IPS DF 4.7 (cell line): Measurements from ENCODE around the gene ADGRG1.
A peak's percentile ranks its signal among the peaks of the same experiment; 100 is the strongest.

Experiments
- DNase-seq: peaks from one replicate; pipeline ENCODE4 v3.0.0-alpha.2; 2013; ENCODE audit warnings: low spot score; ENCODE audit errors: extremely low read depth

ADGRG1 gene

DNA sequence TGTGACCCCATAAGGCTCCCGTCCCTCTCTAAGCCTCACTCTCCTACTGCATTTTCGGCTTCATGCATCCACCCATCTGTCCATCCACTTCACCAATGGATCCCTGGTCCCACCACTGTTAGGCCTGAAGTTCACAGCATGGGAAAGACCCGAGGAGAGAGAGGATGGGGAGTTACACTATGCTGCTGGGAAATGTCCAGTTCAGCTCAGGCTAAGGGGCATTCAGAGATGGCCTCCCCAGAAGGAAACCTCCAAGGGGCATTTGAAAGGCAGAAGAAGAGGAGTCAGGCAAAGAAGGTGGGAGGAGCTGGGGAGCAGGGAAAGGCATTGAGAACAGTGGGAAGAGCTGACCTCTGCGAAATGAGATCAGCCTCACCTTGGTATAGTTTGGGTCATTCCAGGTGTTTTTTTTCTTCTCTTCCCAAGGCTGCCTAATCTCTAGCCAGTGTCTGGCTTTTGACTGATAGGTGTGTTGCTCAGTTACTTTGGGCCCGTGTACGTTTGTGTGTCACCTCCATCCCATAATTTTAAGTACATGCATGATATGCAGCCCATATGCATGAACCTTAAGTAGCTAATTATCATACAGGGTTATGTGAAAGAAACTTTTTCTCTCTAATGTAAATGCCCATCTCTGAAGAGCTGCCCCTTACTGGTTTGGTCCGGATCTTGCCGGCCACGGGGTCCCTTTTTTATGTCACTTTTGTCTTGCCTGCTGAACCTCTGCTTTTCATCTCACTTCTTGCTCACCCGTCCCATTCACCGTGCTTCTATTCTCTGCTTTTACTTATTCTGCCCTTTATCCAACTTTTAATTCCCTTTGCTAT, 54.6 kb downstream of the ADGRG1 start:
- DNase-seq: no peak

DNA sequence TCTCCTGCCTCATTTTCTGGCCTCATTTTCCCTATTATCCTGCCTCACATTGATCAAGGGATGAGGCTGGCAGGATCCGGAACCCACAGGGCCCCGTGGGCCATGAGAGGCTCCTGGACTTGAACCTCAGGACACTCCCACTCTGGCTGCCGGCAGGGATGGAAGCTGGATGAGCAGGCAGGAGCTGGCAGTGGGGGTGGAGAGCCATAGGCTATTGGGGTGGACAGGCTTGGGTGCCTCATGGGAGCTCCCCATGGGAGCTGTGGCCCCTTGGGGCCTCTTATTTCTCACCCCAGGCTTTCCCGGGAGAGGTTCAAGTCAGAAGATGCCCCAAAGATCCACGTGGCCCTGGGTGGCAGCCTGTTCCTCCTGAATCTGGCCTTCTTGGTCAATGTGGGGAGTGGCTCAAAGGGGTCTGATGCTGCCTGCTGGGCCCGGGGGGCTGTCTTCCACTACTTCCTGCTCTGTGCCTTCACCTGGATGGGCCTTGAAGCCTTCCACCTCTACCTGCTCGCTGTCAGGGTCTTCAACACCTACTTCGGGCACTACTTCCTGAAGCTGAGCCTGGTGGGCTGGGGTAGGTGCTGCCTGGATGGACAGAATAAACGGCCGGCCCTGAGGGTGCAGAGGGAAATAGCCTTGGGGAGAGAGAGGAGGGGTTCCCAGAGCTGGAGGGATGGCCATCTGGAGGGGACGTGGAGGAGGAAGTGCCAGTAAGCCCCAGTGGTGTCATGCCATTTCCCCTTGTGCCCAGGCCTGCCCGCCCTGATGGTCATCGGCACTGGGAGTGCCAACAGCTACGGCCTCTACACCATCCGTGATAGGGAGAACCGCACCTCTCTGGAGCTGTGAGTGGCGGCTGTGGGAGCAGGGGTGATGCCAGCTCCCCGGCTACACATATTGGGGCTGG, 55.5 kb downstream of the ADGRG1 start:
- DNase-seq: no peak

DNA sequence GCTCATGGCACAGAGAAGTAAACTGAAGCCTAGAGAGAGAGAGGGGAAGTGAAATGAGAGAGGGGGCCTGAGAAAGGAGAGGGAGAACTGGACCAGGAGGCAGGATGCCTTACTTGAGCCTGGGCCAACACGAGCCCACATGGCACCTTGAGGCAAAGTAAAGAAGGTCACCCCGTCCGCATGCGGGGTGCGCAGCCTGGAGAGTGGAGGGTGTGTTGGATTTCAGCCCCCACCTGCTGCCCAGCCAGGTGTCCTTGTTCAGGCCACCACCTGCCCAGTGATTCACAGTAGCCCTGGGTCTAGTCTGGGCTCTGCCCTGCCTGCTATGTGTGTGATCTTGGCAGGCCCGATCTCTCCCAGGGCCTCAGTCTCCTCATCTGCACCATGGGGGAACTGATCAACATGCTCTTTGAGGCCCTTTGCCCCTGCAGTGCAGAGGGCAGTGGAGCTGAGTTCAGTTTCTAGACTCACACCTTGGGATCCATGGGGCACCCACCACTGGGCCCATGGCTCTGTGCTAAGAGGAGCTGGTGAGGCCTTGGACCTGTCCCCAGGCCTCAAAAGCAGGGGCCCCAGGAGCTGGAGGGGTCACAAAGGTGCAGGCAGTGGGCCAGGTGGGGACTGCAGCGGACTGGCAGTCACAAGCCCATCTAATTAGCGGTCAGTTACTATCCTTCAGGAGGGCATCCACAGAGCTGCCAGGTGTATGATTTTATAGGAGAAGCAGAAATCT, 56.4 kb downstream of the ADGRG1 start:
- no peak for DNase-seq

DNA sequence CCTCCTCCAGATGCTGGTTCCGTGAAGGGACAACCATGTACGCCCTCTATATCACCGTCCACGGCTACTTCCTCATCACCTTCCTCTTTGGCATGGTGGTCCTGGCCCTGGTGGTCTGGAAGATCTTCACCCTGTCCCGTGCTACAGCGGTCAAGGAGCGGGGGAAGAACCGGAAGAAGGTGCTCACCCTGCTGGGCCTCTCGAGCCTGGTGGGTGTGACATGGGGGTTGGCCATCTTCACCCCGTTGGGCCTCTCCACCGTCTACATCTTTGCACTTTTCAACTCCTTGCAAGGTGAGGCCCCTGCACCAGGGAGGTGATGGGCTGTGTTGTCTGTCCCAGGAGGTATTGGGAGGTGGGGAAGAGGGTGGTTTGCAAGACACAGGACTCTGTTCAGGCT, 57.2 kb downstream of the ADGRG1 start:
- no peak for DNase-seq

DNA sequence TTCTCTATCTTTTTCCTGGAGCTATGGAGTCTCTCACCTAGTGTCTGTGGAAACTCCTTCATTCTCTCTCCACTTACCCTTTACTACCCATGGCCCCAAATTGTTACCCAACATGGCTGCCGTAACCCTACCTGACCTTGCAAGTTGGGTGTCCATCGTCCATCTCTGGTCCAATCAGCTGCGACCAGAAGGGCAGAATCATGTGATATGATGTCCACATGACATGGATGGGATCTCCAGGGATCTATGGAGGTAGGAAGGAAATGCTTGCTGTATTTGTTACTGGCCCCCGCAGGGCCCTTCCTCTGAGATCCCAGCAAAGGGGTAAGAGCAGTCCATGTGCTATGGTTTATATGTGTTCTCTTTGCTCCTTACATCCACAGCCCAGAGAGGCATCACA, 58.1 kb downstream of the ADGRG1 start:
- no peak for DNase-seq

DNA sequence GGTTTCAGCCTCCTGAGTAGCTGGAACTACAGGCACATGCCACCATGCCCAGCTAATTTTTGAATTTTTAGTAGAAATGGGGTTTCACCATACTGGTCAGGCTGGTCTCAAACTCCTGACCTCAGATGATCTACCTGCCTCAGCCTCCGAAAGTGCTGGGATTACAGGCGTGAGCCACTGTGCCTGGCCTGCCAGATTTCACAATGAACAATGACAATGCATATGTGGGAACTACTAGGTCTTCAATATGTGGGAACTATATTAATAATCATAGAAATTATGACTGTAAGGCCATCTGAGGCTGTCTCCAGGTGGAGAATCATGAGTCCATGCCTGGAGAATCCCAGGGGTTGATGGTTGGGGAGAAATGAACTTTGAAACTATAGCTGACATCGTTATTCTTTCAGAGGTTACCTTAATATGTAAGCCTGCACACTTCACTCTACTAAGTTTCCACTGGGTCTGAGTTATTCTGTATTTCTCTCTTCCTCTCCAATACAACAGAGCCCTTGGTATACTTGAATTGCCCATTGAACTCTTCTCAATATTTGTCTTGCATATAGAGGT, 59.0 kb downstream of the ADGRG1 start:
- DNase-seq: no peak

DNA sequence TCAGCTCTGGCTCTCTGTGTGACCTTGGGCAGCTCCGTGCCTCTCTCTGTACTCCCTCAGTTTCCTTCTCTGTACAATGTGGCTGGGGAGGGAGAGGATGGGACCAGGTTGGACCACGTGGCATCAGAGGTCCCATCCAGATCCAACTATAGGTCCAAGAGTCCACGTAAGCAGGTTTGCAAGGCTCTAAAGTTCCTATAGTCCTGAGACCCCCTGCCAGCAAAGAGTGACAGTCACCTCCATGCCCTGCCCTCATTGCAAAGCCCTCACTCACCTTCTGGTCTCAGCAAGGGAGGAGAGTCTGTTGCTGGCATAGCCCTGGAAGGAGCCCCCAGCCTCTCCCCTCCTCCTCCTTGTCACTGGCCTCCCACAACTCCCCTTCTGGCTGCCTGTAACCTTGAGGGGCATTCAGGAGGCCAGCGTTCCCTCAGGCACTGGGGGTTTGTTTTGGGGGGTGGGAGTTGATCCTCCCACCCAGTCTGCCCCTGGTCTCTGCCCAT, 60.1 kb downstream of the ADGRG1 start:
- no peak for DNase-seq

DNA sequence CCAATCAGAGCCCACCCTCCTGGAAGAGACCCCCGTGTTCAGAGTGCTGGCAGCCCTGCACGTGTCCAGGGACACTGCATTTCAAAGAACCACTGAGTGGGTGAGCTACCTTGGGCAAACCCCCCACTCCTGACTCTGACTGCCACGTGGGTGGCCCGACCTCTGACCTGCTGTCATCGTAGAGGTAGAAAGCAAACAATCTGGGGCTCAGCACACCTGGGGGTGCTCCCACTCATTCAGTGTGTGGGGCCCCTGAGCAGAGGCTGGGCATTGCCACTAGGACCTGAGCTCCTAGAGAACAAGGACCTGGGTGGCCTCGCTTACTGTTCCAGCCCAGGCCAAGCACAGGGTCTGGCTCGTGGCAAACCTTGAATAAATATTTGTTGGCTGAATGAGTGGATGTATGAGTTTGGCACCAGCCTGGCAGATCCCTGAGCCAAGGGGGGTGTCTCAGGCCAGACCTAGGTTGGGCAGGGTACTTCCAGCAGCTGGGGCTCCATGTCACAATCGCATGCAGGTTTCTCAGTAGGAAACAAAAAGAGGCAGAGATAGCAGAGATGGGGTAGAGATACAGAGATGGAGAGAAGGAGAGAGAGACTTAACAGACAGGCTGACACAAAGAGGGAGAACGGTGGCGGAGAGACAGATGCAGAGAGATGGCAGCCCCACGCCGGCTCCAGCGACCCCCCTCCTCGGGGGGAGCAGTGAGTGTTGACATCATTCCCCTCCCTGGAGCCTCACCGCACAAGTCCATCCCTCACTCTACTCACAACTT, 60.7 kb downstream of the ADGRG1 start:
- no peak for DNase-seq

DNA sequence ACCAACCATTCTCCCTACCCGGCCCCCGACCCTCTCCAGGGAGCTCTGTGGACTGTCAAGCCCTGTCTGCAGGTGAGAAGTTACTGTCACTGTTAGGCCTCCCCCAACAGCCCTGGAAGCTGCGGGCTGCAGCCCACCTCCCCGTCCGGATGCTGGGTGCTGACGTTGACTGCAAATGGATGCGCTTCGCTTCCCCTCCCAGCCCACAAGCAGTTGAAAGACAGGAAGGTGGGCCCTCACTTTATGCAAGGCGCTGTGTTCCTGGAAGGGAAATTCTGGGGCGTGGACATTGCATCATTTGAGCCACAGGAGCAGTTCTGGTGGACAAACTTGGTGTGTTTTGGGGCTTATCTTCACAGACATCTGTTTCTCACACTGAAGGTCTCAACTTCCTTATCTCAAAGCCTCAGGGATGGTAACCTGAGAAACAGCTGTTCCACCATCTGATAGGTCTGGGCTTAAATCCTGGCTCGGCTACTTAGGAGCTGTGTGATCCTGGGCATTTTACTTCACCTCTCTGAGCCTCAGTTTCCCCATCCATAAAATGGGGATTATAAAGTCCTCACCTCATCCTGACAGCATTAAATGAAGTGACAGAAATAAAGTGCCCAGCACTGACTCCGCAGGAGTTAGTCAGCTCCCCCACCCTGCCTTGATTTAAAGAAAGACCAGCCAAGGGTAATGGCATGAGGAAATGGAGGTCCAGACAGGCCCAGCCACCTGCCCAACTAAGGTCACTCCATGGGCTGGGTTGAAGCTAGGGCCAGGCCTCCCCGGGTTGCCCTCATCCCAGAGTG, 61.5 kb downstream of the ADGRG1 start:
- no peak for DNase-seq

DNA sequence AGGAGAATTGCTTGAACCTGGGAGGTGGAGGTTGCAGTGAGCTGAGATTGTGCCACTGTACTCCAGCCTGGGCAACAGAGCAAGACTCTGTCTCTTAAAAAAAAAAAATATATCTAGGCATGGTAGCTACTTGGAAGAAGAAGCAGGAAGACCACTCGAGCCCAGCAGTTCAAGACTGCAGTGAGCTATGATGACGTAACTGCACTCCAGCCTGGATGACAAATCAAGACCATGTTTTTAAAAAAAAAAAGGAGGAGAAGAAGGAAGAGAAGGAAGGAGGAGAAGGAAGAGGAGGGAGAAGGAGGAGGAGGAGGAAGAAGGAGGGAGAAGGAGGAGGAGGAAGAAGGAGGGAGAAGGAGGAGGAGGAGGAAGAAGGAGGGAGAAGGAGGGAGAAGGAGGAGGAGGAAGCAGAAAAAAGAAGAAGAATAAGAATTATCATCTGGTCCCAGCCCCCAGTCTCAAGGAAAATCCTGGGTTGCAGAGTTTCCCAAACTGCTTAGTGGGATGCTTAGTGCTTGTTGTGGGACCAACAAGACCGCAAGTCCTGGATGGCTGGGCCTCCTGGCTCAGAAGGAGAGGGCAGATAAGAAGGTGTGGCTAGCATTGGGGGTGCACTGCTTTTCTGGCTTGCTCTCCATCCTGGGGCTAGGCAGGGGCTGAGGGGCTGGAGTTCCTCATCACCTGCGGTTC, 62.5 kb downstream of the ADGRG1 start:
- no peak for DNase-seq

DNA sequence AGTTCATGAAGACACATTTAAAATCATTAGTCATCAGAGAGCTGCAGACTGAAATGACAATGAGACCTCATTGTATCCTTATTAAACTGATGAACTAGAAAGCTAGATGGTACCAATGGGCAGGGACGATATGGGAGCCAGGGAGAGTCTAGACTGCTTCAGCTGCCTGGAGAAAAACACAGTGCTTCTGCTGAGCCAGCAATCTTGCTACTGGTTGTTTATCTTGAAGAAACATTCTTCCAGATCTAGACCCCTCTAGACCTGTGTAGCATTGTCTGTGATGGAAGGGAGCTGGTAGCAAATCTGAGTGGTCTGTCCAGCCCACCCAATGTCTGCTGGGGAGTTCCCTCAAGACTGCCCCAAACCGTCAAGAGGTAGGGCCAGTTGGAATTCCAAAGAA, 64.2 kb downstream of the ADGRG1 start:
- DNase-seq: no peak

DNA sequence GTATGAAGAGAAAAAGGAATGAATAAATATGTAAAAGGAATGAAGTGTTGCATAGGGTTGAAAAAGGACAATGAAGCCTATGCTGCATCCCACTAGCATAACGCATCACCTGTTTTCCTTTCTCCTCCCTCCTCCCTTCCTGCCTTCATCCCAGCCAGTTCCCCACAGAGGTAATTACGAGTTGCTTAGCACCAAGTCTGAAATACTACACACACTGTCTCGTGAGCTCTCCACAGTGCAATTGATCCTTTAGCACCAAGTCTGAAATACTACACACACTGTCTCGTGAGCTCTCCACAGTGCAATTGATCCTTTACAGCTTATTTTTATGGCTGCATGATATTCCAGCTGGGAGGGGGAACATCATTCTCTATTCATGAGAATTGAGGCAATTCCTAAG, 65.1 kb downstream of the ADGRG1 start:
- DNase-seq: no peak

DNA sequence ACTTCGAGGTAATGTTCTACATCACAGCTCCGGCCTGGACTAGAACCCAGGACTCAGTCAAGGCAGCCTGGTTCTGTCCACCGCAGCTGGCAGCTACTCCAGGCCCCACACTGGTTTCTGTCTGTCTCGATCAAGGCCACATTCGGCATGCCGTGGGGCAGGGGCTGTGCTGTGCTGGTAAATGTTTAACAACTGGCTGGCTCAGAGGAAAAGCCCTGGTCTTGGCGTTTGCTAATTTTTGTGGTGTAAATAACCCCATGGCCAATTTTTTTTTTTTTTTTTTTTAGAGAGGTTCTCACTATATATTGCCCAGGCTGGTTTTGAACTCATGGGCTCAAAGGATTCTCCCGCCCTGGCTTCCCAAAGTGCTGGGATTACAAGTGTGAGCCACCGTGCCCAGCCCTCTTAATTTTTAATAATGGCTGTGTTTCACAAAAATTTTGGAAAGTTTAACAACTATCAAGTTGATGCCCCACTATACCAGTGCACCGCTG, 65.8 kb downstream of the ADGRG1 start:
- DNase-seq: no peak

DNA sequence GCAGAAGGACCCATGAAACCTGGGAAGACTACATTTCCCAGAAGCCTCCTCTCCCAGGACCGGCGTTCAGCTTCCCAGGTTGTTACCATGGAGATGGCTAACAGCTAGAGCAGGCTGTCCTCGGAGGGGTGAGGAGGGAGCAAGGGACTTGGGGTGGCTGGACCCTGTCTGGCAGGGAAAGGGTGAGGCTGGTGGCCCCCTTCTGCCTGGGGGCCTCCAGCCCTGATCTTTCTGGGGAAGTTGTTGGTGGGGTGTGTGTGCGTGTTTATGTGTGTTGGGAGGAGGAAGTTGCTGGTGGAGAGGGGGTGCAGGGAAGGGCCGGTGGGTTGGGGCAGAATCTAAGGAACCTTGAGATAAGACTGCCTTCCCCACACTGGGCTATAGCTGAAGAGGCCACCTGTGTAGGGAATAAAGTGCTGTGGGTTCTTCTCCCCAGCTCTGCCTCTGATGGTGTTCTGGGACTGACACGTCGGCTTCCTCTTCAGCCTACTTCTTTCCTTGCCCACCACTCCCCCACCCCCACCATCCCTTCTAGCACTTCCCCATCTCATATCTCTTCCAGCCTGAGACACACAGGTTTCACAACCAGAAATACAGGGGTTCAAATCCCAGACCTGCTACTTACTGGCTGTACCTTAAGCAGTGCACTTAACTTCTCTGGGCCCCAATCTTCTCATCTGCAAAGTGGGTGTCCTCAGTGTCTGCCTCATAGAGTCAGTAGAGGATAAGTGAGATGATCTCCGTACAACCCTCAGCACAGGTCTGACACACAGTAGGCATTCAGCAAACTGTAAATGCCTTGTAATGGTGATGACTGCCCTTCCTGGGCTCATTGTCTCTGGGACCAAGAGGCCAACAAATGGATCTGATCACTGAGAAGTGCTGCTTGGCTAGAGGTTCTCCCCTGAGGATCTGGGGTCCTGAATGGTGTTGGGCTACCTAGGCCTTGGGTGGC, 66.6 kb downstream of the ADGRG1 start, which contains the start of gene DRC7:
TSS of gene DRC7 (plus strand) at position 82 of the 955 bp plus-strand sequence. CDS start 3,144 bp downstream, outside the sequence.
- peak; percentile 36 for DNase-seq

DNA sequence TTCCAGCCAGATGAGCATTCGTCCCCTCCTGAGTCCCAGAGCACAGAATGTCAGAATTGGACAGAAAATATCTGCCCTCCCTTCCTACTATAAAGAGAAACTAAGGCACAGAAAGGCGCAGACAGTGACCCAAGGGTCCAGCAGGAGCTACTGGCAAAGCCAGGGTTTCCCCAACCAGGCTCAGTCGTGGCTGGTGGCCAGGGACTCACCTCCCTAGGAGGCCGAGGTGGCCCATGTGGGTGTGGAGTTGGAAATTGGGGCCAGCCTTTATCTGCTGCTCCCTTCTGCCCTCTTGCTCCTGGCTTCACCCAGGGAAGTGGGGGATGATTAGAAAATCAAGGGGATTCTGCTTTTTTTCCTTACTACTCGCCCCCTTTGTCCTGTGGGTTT, 67.2 kb downstream of the ADGRG1 start:
- no peak for DNase-seq

DNA sequence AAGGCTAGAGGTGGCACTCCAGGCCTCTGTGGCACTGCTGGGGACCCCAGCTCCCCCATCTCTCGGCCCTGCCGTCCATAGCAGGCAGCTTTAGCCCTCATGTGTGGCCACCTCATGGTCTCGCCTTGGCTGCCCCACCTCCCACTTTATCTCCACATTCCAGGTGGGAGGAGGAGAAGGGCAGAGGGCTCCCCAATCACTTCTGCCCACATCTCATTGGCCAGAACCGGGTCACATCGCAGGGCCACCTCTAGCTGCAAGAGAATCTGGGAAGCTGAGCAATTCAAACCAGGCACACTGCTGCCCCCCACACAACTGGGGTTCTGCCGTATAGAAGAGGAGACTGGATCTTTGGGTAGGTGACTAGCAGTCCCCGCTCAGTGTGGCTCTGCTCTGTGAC, 67.8 kb downstream of the ADGRG1 start:
- DNase-seq: no peak

DNA sequence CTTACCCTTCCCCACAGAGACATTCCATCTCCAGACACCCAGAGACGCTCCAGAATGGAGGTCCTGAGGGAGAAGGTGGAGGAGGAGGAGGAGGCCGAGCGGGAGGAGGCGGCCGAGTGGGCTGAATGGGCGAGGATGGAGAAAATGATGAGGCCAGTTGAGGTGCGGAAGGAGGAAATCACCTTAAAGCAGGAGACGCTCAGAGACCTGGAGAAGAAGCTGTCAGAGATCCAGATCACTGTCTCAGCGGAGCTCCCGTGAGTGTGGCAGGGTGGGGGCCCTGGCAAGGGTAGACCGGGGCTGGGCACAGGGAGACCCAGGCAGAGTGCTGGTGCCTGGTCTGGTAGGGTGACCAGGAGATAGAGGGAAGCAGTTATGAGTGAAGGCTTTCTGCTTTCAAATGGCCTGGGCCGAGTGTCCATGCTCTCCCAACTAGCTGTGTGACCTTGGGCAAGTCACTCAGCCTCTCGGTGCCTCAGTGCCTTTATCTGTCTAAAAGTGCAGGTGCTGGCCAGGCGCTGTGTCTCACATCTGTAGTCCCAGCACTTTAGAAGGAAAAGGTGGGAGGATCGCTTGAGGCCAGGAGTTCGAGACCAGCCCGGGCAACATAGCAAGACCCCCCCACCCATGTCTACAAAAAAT, 69.6 kb downstream of the ADGRG1 start:
- DNase-seq: no peak
